ENCODE measurements around the gene C1QC.

The C1QC gene

DNA sequence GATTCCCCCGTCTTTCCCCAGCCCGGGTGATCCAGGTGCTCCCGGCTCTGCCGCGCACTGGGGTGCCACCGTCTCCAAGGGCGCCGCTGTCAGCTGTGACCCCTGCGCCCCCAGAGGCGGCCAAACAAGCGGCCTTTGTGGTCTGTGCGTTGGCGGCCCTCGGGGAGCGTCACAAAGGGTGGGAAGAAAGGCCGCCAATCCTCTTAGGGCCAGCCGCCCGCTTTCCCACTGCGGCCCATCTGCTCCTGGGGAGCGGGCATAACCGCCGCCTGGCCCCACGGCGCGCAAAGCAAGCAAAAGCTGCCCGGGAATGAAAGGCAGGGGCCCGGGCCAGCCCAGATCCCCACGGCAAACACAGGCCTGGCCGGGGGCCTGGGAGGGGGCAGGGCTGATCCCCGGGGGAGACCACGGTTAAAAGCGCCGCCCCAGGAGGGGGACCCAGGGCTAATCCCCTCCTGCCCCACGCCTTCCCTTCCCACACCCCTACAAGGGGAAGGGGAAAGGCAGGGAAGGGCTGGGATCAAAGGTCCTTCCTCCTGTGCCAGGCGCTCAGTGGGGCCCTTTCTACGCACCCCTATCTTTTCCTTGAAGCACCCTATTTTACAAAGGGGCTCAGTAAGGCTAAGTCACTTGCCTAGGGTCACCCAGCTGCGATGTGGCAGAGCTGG, 33.6 kb downstream of the C1QC start:
- in situ Hi-C loops (cut with HindIII; ENCODE audit: low sequenced_read_pairs), result no loop called here

- in situ Hi-C loops (cut with HindIII; ENCODE audit: low sequenced_read_pairs), result no loop called here
Measured at GRCh38 chr1:22677931-22678896, 34.8 kb downstream of the C1QC start.

GRCh38 chr1:22680726-22681125, 37.3 kb downstream of the C1QC start:
- in situ Hi-C loops (cut with HindIII; ENCODE audit: low sequenced_read_pairs), result no loop called here

GRCh38 chr1:22681556-22682276, 38.3 kb downstream of the C1QC start:
- in situ Hi-C loops (cut with HindIII; ENCODE audit: low sequenced_read_pairs), result no loop called here

DNA sequence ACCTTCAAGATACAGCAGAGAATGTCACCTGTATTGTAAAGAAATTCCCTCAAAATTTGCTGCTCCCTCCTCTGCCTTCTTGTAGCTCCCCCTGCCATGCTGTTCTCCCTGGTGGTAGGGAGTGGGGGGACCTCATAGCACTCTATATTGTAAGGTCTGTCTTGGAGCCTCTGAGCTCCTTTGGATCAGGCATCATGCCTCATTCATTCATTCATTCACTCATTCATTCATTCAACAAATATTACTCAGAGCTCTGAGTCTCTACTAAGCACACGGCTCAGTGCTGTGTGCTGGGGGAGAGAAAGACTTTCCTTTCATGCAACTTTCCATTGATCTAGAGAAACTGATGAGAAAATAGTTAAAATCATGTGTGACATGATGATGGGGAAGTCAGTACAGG, 40.1 kb downstream of the C1QC start:
- in situ Hi-C loops (cut with HindIII; ENCODE audit: low sequenced_read_pairs), result no loop called here

DNA sequence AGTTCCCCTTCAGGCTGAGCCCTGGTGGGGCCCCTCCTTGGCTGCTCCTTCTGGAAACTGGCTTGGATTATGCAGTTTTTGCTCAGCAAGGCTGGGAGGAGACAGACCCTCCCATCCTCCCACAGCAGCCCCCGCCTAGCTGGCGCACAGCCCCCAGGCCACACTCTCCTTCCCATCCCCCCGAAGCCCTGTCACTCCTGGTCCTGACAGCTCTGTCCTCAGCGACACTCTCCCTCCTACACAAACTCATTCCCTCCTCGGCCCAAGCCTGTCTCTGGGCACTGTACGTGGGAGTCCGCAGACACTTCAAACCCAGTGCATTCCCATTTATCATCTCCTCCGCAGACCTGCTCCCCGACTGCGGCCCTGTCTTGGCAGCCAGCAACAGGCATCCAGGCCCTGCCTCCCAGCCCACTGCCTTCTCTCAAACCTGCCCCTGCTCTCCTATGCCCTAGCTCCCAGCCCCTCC, 42.2 kb downstream of the C1QC start:
- in situ Hi-C loops (cut with HindIII; ENCODE audit: low sequenced_read_pairs), result no loop called here

- in situ Hi-C loops (cut with HindIII; ENCODE audit: low sequenced_read_pairs), result no loop called here
Measured at GRCh38 chr1:22687191-22687590, 43.8 kb downstream of the C1QC start.

GRCh38 chr1:22688466-22688865, 45.0 kb downstream of the C1QC start:
- in situ Hi-C loops (cut with HindIII; ENCODE audit: low sequenced_read_pairs), result no loop called here

DNA sequence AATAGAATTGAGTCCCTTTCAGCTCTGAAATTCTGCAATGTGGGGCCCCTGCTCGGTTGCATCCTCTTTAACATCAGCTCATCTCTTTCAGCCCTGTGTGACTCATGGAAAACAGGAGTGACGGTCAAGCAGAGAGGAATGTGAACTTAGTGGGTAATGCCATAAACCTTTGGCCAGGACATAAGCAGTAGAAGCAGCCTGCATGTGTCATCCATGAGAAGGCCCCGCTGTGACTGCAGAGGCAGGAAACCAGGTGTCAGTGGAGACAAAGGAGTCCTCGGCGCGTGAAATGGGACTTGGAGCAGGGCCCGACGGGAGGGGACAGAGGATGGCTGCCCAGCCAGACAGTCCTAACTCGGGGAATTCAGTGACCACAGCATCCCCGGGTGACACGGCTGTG, 46.1 kb downstream of the C1QC start:
- in situ Hi-C loops (cut with HindIII; ENCODE audit: low sequenced_read_pairs), result no loop called here

DNA sequence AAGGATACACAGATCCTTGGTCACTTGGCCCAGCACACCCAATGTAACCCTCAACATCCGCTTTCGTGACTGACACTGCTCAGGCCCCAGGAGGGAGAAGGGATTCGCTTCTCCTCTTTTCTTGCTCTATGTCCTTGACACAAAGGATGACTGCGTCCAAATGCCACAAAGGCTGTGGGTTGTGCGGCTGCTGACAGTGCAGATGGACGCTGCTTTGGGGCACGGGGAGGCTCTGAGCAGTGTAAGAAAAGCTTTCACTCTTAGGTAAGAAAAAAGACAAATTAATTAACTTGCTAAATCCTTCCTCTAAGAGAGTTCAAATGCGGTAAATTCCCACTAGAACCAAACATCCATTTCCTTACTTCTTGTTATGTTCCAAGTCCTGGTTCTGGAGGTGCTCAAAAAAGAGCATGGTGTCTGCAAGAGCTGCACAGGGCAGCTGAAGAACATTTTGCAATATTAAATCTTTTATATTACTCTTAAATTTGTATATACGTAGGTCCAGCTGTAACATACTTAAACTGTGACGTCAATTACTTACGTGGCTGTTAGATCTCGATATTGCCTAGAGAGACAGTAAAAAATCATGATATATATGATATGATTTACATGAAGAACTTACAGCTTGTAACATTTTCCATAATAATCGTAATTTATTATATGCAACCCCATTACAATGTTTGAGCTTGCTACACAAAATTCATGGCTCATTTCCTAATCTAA, 47.8 kb downstream of the C1QC start:
- in situ Hi-C loops (cut with HindIII; ENCODE audit: low sequenced_read_pairs), result no loop called here

DNA sequence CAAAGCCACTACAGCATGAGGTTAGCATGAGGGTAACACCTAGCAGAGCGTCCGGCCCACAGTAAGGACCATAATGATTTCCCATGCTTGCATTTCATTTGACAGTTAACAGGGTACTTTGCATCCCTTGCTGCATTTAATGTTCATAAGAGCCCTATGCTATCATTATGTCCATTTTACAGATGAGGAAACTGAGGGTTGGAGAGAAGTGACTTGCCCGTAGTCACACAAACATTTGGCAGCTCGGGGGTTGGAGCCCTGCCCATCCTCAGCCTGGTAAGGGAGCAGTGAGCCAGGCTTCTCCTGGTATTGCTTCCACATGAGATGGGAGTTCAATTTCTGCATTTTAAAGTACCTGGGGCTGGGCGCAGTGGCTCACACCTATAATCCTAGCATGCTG, 50.7 kb downstream of the C1QC start:
- in situ Hi-C loops (cut with HindIII; ENCODE audit: low sequenced_read_pairs), result no loop called here

DNA sequence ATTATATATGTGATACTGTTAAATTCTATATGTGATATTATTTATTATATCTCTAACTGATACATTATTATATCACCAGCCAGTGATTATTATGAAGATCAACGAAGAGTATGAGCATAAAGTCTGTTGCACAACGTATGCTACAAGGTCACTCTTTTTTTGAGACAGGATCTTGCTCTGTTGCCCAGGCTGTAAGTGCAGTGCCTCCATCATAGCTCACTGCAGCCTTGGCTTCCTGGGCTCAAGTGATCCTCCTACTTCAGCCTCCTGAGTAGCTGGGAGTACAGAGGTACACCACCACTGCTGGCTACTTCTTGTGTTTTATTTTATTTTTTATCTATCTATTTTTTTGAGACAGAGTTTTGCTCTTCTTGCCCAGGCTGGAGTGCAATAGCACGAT, 53.2 kb downstream of the C1QC start:
- in situ Hi-C loops (cut with HindIII; ENCODE audit: low sequenced_read_pairs), result no loop called here
